Right atrium auricular region (tissue), 2 donors: Measurements from ENCODE around the gene GPHA2. TPM values are rescaled to one million over a fixed set of nuclear protein-coding genes. Genes with fewer than 3 reads are reported as not detected.

Experiments
- DNase-seq: peaks from one replicate; pipeline ENCODE4 v3.0.0-alpha.2; 2019; ENCODE audit warnings: low spot score
- H3K27ac ChIP-seq, 2 donors: fragments of 200-600 bp; sonication (generic); 1 replicate in 1 of 2; 2 replicates in 1 of 2; pipeline ENCODE4 v1.5.1; 2016 to 2019
- H3K27me3 ChIP-seq, 2 donors: fragments of 200-600 bp; sonication (generic); one replicate each; pipeline versions ENCODE4 v1.5.1 to v1.6.0; 2017 to 2019
- H3K36me3 ChIP-seq: fragments of 200-600 bp; sonication (generic); one replicate; pipeline ENCODE4 v1.5.1; 2016
- H3K4me1 ChIP-seq, 2 donors: fragments of 200-600 bp; sonication (generic); one replicate each; pipeline versions ENCODE4 v1.5.1 to v1.6.0; 2017 to 2019
- H3K4me3 ChIP-seq, 2 donors: fragments of 200-600 bp; sonication (generic); 1 replicate in 1 of 2; 2 replicates in 1 of 2; pipeline ENCODE4 v1.5.1; 2017 to 2019; ENCODE audit warnings: mild to moderate bottlenecking in 1 of 2, moderate library complexity in 1 of 2
- H3K9me3 ChIP-seq, 2 donors: fragments of 200-600 bp; sonication (generic); one replicate each; pipeline ENCODE4 v1.5.1; 2019
- total RNA-seq, 2 donors: library from RNA; depleted of rRNA; stranded (reverse); fragments of >200 nt; gene quantifications; one replicate each; pipeline ENCODE4 v1.1.0, GENCODE V29; 2016
- TF ChIP-seq, protein P1 (sequence below), 2 donors: fragments of 200-600 bp; sonication (generic); IDR thresholded peaks; one replicate each; pipeline ENCODE4 v1.5.1; 2019; ENCODE audit warnings: antibody characterized with exemption in 2 of 2

GPHA2 gene
- total RNA-seq, 2 donors from 2014 or later: not detected

DNA sequence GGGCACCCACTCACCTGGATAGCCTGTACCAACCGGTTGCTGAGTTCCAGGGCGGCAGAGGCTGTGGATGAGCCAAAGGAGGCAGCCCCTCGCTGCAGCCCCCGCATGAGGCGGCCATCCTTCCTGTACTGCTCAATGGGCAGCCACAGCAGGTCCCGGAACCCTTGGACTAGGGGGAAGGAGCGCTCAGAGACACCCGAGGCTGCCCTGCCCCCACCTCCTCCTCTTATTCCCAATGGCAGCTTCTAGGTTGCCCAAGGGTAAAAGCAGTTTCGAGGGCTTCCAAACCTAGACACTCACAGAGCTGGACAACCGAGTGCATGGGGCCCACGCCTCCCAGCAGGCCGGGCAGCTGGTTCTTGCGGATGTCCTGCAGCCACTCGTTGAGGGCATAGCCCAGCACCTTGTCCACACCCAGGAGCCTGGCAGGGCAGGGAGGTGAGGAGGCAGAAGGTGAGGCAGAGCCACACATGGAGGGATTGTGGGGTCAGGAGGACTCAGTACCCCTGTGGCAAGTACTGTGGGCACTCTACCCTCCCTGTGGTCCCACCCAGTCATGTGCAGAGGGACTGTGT lies 39.2 kb downstream of the GPHA2 start:
- Histone ChIP-seq H3K27me3 (no peaks in the 10 kb centered on the region), H3K27ac (no peak overlapping the region), H3K36me3 (peaks cover 38% of the 10 kb centered on the region), H3K4me1 (peaks cover 0 to 24% of the 10 kb centered on the region in 2 donors), H3K4me3 (no peak overlapping the region), H3K9me3 (no peaks in the 10 kb centered on the region)
- TF ChIP-seq, protein P1, sequence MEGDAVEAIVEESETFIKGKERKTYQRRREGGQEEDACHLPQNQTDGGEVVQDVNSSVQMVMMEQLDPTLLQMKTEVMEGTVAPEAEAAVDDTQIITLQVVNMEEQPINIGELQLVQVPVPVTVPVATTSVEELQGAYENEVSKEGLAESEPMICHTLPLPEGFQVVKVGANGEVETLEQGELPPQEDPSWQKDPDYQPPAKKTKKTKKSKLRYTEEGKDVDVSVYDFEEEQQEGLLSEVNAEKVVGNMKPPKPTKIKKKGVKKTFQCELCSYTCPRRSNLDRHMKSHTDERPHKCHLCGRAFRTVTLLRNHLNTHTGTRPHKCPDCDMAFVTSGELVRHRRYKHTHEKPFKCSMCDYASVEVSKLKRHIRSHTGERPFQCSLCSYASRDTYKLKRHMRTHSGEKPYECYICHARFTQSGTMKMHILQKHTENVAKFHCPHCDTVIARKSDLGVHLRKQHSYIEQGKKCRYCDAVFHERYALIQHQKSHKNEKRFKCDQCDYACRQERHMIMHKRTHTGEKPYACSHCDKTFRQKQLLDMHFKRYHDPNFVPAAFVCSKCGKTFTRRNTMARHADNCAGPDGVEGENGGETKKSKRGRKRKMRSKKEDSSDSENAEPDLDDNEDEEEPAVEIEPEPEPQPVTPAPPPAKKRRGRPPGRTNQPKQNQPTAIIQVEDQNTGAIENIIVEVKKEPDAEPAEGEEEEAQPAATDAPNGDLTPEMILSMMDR (IDR thresholded peaks at IDR 0.05): no peak
- DNase-seq: no peak

DNA sequence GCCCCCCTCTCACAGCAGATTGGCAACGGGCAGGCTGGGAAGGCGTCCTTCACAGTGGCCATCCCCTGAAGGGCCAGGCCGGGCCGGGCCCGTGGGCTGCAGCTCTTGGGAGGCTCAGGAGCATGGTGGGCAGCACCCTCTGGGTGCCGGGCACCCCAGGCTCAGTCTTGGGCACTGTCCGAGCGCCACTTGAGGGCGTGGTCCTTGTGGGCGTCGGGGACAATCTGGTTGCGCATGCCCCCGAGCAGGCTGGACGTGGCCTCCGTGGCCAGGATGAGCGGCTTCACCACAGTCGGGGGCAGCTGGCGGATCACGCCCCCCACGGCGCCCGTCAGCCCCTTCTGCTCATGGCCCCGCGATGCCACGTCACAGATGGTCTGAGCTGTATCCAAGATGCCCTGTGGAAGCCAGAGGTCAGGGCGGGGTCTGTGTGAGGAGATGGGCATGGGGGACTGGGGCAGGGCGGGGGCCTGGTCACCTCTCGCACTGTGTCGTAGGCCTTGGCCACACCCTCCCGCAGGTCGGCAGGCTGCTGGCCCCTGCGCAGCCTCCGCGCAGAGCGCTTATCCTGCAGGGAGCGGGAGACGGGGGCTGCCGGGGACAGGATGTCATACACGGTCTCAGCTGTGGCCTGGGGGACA lies 40.8 kb downstream of the GPHA2 start:
- Histone ChIP-seq H3K27ac (no peak overlapping the region), H3K4me1 (peaks cover 0 to 24% of the 10 kb centered on the region in 2 donors), H3K36me3 (peaks cover 26% of the 10 kb centered on the region), H3K4me3 (no peak overlapping the region), H3K9me3 (no peaks in the 10 kb centered on the region), H3K27me3 (no peaks in the 10 kb centered on the region)
- TF ChIP-seq, protein P1 (IDR thresholded peaks at IDR 0.05): no peak
- no peak for DNase-seq

- DNase-seq: peak; percentile 78
- H3K27ac ChIP-seq: no peak overlapping the region
- H3K4me1 ChIP-seq: peaks cover 0 to 25% of the 10 kb centered on the region in 2 donors
- TF ChIP-seq, protein P1 (IDR thresholded peaks at IDR 0.05): peak; percentile 83 to 93
- no peaks in the 10 kb centered on the region for H3K27me3 ChIP-seq
- peaks cover 25% of the 10 kb centered on the region for H3K36me3 ChIP-seq
- H3K4me3 ChIP-seq: no peak overlapping the region
- no peaks in the 10 kb centered on the region for H3K9me3 ChIP-seq
Measured at GRCh38 chr11:64894070-64894811, 41.5 kb downstream of the GPHA2 start.

- Histone ChIP-seq H3K27me3 (no peaks in the 10 kb centered on the region), H3K27ac (peak overlapping the region in 1 of 2 donors; percentile 32), H3K36me3 (peaks cover 19% of the 10 kb centered on the region), H3K4me3 (no peak overlapping the region), H3K4me1 (peaks cover 0 to 33% of the 10 kb centered on the region in 2 donors), H3K9me3 (no peaks in the 10 kb centered on the region)
- no peak for DNase-seq
- TF ChIP-seq, protein P1 (IDR thresholded peaks at IDR 0.05): no peak
Measured at GRCh38 chr11:64893194-64894069, 42.3 kb downstream of the GPHA2 start.

DNA sequence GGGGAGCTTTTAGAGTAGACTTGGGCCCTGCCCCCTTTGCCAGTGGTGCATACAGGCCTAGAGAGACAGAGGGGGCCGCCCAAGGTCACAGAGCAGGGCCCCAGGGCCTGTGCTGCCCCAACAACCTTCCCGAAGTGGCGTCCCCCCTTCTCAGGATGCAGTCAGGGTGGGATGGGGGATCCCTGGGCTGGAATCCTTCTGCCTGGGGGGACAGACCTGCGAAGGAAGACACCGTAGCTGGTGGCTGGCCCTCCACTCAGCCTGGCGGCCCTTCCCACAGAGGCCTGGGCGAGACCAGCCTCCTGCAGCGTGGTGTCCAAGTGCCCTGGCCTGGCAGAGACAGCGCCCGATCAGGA lies 42.9 kb downstream of the GPHA2 start:
- Histone ChIP-seq H3K4me1 (peaks cover 0 to 39% of the 10 kb centered on the region in 2 donors), H3K4me3 (no peak overlapping the region), H3K9me3 (no peaks in the 10 kb centered on the region), H3K27ac (peak overlapping the region in 1 of 2 donors; percentile 27), H3K36me3 (peaks cover 13% of the 10 kb centered on the region), H3K27me3 (no peaks in the 10 kb centered on the region)
- TF ChIP-seq, protein P1 (IDR thresholded peaks at IDR 0.05): no peak
- DNase-seq: no peak
